Testis (tissue), 3 donors: ENCODE results near the gene KIAA1671. TPM values are rescaled to one million over a fixed set of nuclear protein-coding genes. Genes with fewer than 3 reads are reported as not detected.

ENCODE experiments used
- DNase-seq: peaks from one replicate; pipeline ENCODE4 v3.0.0-alpha.2; 2019
- H3K27ac ChIP-seq, 2 donors: fragments of 200-600 bp; sonication (generic); one replicate each; pipeline ENCODE4 v1.5.1; 2019
- H3K27me3 ChIP-seq: fragments of 200-600 bp; sonication (generic); one replicate; pipeline ENCODE4 v1.5.1; 2019
- H3K36me3 ChIP-seq: fragments of 200-600 bp; sonication (generic); one replicate; pipeline ENCODE4 v1.5.1; 2017; ENCODE audit warnings: low read depth; ENCODE audit errors: missing control alignments
- H3K4me1 ChIP-seq: fragments of 200-600 bp; sonication (generic); one replicate; pipeline ENCODE4 v1.5.1; 2019
- H3K4me3 ChIP-seq, 2 donors: fragments of 200-600 bp; sonication (generic); one replicate each; pipeline ENCODE4 v1.5.1; 2017 to 2019
- H3K9me3 ChIP-seq: fragments of 200-600 bp; sonication (generic); one replicate; pipeline ENCODE4 v1.5.1; 2017
- POLR2A ChIP-seq: fragments of 450-650 bp; IDR thresholded peaks from one replicate; pipeline ENCODE4 v1.6.1; 2017; ENCODE audit warnings: antibody characterized with exemption, mild to moderate bottlenecking, moderate library complexity
- WGBS, 2 donors: methylation state at CpG; one replicate each; pipeline ENCODE4 v1.1.5; 2018; 5-methylcytosine and 5-hydroxymethylcytosine counted together
- intact Hi-C: fragments of 100-400 bp; cut with DNase I; formaldehyde crosslinking; loops from one replicate; pipeline ENCODE4 v1.15.1; 2023; ENCODE audit warnings: low total_unique reads
- polyA plus RNA-seq: library from polyadenylated mRNA; stranded (reverse); fragments of 350-450 nt; fragmentation: Illumina TruSeq; extraction: RNeasy Lipid Tissue Mini Kit (QIAGEN cat#74804); gene quantifications from one replicate; pipeline ENCODE4 v1.2.3, GENCODE V29; 2014; ENCODE audit warnings: low read depth, low replicate concordance; ENCODE audit not compliant: insufficient read depth
- total RNA-seq, 2 donors: library from RNA; depleted of rRNA; stranded (reverse); fragments of >200 nt; gene quantifications; one replicate each; pipeline ENCODE4 v1.2.3, GENCODE V29; 2016
- TF ChIP-seq, protein P1 (sequence below), 3 experiments: fragments of 450-650 bp in 2 of 3; fragments of 200-600 bp in 1 of 3; sonication (generic) in 1 of 3; IDR thresholded peaks; one replicate each; pipeline ENCODE4 v1.5.1; 2016 to 2019; ENCODE audit warnings: antibody characterized with exemption in 3 of 3, mild to moderate bottlenecking in 2 of 3, moderate library complexity in 1 of 3

The KIAA1671 gene
- total and polyA plus RNA-seq, 3 donors from 2014 or later, result 16.8 to 28.6 (median 24.4) TPM

DNA sequence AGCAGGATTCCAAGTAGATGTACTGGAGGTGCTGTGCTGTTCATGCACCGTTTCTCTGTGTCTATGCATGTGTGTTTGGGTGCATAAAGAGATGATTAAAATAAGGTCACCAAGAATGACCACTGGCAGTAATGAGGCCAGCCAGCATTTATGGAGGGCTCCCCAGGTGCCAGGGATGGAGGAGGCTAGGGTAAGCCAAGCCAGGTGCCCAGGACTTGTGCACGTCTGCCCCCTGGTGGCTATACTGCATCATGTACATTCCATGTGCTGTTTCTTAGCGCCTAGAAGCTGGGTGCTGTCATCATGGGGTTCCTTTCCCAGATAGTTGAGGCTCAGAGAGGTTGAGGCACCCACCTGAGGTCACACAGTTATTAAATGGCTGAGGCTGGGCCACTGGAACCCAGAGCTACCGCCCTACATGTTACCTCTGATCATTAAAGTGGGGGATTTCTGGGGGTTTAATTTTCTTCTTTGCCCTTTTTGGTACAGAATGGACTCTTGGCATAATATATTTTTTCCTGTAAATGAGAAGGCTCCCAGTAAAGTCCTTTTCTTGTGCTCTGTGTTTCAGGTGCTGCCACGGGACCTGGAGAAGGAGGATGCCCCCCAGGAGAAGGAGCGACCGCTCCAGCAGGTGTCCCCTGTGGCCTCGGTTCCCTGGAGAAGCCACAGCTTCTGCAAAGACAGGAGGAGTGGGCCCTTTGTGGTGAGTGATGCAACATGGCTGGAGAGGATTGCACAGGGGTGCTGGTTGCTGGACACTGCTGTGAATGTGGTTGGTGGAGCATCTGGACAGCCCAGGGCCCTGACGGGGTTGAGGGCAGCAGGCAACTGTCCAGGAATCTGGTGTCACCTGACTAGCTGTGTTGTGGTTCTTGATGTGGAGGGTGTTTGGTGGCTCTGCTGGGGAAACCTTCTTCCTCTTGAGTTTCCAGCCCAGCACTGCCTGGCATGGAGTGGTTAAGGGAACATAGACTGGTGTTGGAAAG, 96.4 kb downstream of the KIAA1671 start:
- no peak overlapping the region for H3K27ac ChIP-seq

DNA sequence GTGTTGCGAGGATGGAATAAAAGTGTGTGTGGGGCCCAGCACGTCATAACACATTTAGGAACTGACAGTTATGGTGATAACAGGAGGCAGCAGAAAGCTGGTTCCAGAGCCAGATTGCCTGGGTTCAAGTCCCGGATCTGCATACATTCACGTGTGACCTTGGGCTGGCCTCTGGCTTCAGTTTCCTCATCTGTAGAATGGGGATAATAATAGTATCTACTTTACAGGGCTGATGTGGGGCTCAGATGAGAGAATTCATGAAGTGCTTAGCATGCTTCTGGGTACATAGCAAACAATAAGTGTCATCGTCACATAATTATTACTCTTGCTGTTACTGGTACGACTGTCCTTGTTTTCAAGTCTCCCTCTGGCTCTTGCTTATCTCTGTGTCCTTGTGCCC, 97.3 kb downstream of the KIAA1671 start:
- Histone ChIP-seq H3K27me3 (no peaks in the 10 kb centered on the region), H3K9me3 (no peaks in the 10 kb centered on the region), H3K4me1 (no peaks in the 10 kb centered on the region), H3K4me3 (no peak overlapping the region), H3K27ac (no peak overlapping the region), H3K36me3 (no peaks in the 10 kb centered on the region)
- intact Hi-C loops, result loop anchor here (2.0 kb wide), 1 partner anchor 103 kb away; the partner anchor contains the start of gene LHFPL7
- TF ChIP-seq, protein P1, sequence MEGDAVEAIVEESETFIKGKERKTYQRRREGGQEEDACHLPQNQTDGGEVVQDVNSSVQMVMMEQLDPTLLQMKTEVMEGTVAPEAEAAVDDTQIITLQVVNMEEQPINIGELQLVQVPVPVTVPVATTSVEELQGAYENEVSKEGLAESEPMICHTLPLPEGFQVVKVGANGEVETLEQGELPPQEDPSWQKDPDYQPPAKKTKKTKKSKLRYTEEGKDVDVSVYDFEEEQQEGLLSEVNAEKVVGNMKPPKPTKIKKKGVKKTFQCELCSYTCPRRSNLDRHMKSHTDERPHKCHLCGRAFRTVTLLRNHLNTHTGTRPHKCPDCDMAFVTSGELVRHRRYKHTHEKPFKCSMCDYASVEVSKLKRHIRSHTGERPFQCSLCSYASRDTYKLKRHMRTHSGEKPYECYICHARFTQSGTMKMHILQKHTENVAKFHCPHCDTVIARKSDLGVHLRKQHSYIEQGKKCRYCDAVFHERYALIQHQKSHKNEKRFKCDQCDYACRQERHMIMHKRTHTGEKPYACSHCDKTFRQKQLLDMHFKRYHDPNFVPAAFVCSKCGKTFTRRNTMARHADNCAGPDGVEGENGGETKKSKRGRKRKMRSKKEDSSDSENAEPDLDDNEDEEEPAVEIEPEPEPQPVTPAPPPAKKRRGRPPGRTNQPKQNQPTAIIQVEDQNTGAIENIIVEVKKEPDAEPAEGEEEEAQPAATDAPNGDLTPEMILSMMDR (IDR thresholded peaks at IDR 0.05), result no peak
- TF ChIP-seq POLR2A, result no peak
- DNase-seq, result no peak
- 70 to 88% methylated on average over 6 of the region's 6 CpGs for WGBS, 2 donors

More for the DNA sequence above, 96.4 kb downstream of the KIAA1671 start:
- H3K9me3 ChIP-seq, result no peaks in the 10 kb centered on the region
- intact Hi-C loops, result loop anchor here (2.0 kb wide), 1 partner anchor 102 kb away; the partner anchor contains the start of gene LHFPL7
- no peaks in the 10 kb centered on the region for H3K4me1 ChIP-seq
- no peak overlapping the region for H3K4me3 ChIP-seq
- no peaks in the 10 kb centered on the region for H3K36me3 ChIP-seq
- peak; percentile 79 for DNase-seq
- no peaks in the 10 kb centered on the region for H3K27me3 ChIP-seq
- TF ChIP-seq, protein P1 (IDR thresholded peaks at IDR 0.05), result peak; percentile 87 to 93 (median 93)
- no peak for TF ChIP-seq POLR2A
- 67 to 72% methylated on average over 9 of the region's 9 CpGs for WGBS, 2 donors

DNA sequence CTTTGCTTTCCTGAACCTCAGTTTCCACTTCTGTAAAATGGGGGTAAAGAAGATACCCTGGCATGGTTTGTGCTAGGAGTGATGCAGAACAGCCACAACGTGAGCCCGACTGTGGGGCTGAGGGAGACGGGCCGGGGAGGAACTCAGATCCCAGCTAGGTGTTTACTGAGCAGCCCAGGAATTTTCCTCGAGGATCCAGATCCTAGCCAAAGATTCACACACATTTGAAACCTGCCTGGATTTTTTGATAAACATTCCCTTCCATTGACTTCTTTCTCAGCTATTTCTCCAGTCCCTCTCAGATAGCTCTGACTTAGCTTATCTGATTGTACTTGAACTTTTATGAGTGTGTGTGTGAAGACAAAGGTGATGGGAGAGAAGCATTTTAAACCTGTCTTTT, 98.0 kb downstream of the KIAA1671 start:
- no peaks in the 10 kb centered on the region for H3K27me3 ChIP-seq
- 93 to 97% methylated on average over 5 of the region's 5 CpGs for WGBS, 2 donors
- no peak for DNase-seq
- intact Hi-C loops, result no loop called here
- H3K4me3 ChIP-seq, result no peak overlapping the region
- H3K9me3 ChIP-seq, result no peaks in the 10 kb centered on the region
- H3K36me3 ChIP-seq, result no peaks in the 10 kb centered on the region
- H3K27ac ChIP-seq, result no peak overlapping the region
- no peak for TF ChIP-seq POLR2A
- TF ChIP-seq, protein P1 (IDR thresholded peaks at IDR 0.05), result no peak
- H3K4me1 ChIP-seq, result no peaks in the 10 kb centered on the region

DNA sequence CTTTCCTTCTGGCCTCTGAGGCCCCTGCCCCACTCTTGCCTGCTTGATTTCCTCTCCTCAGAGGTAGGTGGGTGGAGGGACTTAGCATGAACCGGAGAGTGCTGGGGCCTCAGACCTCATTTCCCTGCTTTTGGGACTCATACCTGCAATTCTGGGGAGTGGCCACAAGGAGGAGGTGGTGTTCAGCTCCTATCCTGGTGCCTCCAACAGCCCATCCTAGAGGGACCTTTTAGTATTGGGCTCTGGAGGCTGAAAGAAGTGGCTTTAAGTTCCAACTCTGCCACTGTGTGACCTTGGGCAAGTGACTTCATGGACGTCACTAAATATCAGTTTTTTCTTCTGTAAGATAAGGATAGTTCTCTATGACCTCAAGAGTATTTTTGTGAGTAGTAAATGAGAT, 98.6 kb downstream of the KIAA1671 start:
- no peaks in the 10 kb centered on the region for H3K36me3 ChIP-seq
- TF ChIP-seq, protein P1 (IDR thresholded peaks at IDR 0.05), result peak in 1 of 3 experiments; percentile 5
- no peak for TF ChIP-seq POLR2A
- intact Hi-C loops, result no loop called here
- no peak for DNase-seq
- H3K4me1 ChIP-seq, result no peaks in the 10 kb centered on the region
- WGBS, 2 donors, result 85 to 87% methylated on average over 2 of the region's 2 CpGs
- H3K4me3 ChIP-seq, result no peak overlapping the region
- H3K27me3 ChIP-seq, result no peaks in the 10 kb centered on the region
- H3K9me3 ChIP-seq, result no peaks in the 10 kb centered on the region
- no peak overlapping the region for H3K27ac ChIP-seq
